OCI-LY7 (cell line): ENCODE results near the gene PARP12.

Source experiments
- CTCF ChIP-seq: fragments of 200-600 bp; sonication (generic); conservative IDR thresholded peaks from 2 replicates; pipeline ENCODE4 v1.5.1; 2014; ENCODE audit warnings: mild to moderate bottlenecking, antibody characterized with exemption, low read length, moderate library complexity, mixed read lengths
- EZH2phosphoT487 ChIP-seq: fragments of 200-600 bp; sonication (generic); IDR thresholded peaks from 2 replicates; pipeline ENCODE4 v1.6.1; 2018; ENCODE audit warnings: low read depth, borderline replicate concordance, mild to moderate bottlenecking, mixed run types, antibody characterized with exemption, low read length, moderate library complexity, mixed read lengths

- no peak for TF ChIP-seq CTCF
- TF ChIP-seq EZH2phosphoT487, result no peak
These were observed 53.8 kb downstream of the PARP12 start for GRCh38 chr7:140008755-140009610.
